Measurements from ENCODE around the gene SPSB4. TPM values are rescaled to one million over a fixed set of nuclear protein-coding genes. Genes with fewer than 3 reads are reported as not detected.

Gene SPSB4
- total RNA-seq, 1 donor from 2014 or later = 2.2 TPM

GRCh38 chr3:141057946-141058800, 7.0 kb downstream of the SPSB4 start:
- Histone ChIP-seq H3K79me2 (ENCODE audit: insufficient read depth, low read length) (no peaks in the 10 kb centered on the region), H3K4me2 (ENCODE audit: low read length) (no peak overlapping the region), H3K27me3 (ENCODE audit: insufficient read depth, low read length) (peaks cover 7% of the 10 kb centered on the region), H3K4me3 (ENCODE audit: insufficient read depth, low read depth, low read length) (no peak overlapping the region), H3K27ac (ENCODE audit: low read depth, low read length) (no peak overlapping the region), H3K36me3 (ENCODE audit: insufficient read depth, low read length) (no peaks in the 10 kb centered on the region), H3K9me3 (ENCODE audit: insufficient read depth, low read depth, low read length) (no peaks in the 10 kb centered on the region), H2AFZ (ENCODE audit: low read depth, low read length) (no peak overlapping the region), H3K4me1 (ENCODE audit: insufficient read depth, low read length) (no peaks in the 10 kb centered on the region), H4K20me1 (ENCODE audit: insufficient read depth, low read length) (no peaks in the 10 kb centered on the region), H3K9ac (ENCODE audit: low read length) (no peak overlapping the region)
- H3K4me3 Mint-ChIP-seq (ENCODE audit: unreplicated experiment) = no peak overlapping the region
- peaks cover 9% of the 10 kb centered on the region for H3K36me3 Mint-ChIP-seq (ENCODE audit: low read depth, unreplicated experiment)
- DNase-seq (ENCODE audit: low read depth) (no peak), FAIRE-seq (no peak)
- no peak for TF ChIP-seq EZH2 (IDR thresholded peaks at IDR 0.05; ENCODE audit: insufficient read depth, low read length)
- no peak for TF ChIP-seq CTCF (IDR thresholded peaks at IDR 0.05; ENCODE audit: insufficient read depth, low read depth, low read length)
- H3K27ac Mint-ChIP-seq (ENCODE audit: unreplicated experiment) = no peak overlapping the region
- peaks cover 40% of the 10 kb centered on the region for H3K27me3 Mint-ChIP-seq (ENCODE audit: low read depth, unreplicated experiment)
- H3K9me3 Mint-ChIP-seq (ENCODE audit: unreplicated experiment) = peaks cover 3% of the 10 kb centered on the region
- H3K4me1 Mint-ChIP-seq (ENCODE audit: low read depth, unreplicated experiment) = peaks cover 9% of the 10 kb centered on the region

DNA sequence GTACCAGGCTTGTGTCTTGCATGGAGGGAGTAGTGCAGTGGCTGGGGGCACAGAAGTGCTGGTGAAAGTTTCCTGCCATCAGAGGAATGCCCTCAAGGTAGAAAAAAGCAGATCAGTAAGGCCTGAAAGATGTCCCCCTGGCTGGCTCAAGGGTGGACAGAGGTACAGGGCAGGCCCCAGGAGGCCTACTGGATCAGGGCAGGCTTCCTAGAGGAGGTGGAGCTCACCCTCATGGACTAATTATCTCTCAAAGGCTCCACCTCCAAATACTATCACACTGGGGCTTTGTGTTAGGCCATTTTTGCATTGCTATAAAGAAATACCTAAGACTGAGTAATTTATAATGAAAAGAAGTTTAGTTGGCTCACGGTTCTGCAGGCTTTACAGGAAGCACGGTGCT, 7.8 kb downstream of the SPSB4 start:
- H3K9me3 Mint-ChIP-seq (ENCODE audit: unreplicated experiment) = peaks cover 3% of the 10 kb centered on the region
- no peak overlapping the region for H3K4me3 Mint-ChIP-seq (ENCODE audit: unreplicated experiment)
- no peak overlapping the region for H3K4me2 ChIP-seq (ENCODE audit: low read length)
- H3K27me3 ChIP-seq (ENCODE audit: insufficient read depth, low read length) = no peaks in the 10 kb centered on the region
- no peak overlapping the region for H3K27ac Mint-ChIP-seq (ENCODE audit: unreplicated experiment)
- peaks cover 9% of the 10 kb centered on the region for H3K4me1 Mint-ChIP-seq (ENCODE audit: low read depth, unreplicated experiment)
- no peaks in the 10 kb centered on the region for H4K20me1 ChIP-seq (ENCODE audit: insufficient read depth, low read length)
- peaks cover 36% of the 10 kb centered on the region for H3K27me3 Mint-ChIP-seq (ENCODE audit: low read depth, unreplicated experiment)
- no peak for DNase-seq (ENCODE audit: low read depth)
- H3K79me2 ChIP-seq (ENCODE audit: insufficient read depth, low read length) = no peaks in the 10 kb centered on the region
- H3K9me3 ChIP-seq (ENCODE audit: insufficient read depth, low read depth, low read length) = no peaks in the 10 kb centered on the region
- no peaks in the 10 kb centered on the region for H3K36me3 ChIP-seq (ENCODE audit: insufficient read depth, low read length)
- TF ChIP-seq CTCF (IDR thresholded peaks at IDR 0.05; ENCODE audit: insufficient read depth, low read depth, low read length) (no peak), EZH2 (IDR thresholded peaks at IDR 0.05; ENCODE audit: insufficient read depth, low read length) (no peak)
- H2AFZ ChIP-seq (ENCODE audit: low read depth, low read length) = no peak overlapping the region
- no peak overlapping the region for H3K4me3 ChIP-seq (ENCODE audit: insufficient read depth, low read depth, low read length)
- no peaks in the 10 kb centered on the region for H3K4me1 ChIP-seq (ENCODE audit: insufficient read depth, low read length)
- FAIRE-seq = no peak
- H3K27ac ChIP-seq (ENCODE audit: low read depth, low read length) = no peak overlapping the region
- peaks cover 9% of the 10 kb centered on the region for H3K36me3 Mint-ChIP-seq (ENCODE audit: low read depth, unreplicated experiment)
- no peak overlapping the region for H3K9ac ChIP-seq (ENCODE audit: low read length)

DNA sequence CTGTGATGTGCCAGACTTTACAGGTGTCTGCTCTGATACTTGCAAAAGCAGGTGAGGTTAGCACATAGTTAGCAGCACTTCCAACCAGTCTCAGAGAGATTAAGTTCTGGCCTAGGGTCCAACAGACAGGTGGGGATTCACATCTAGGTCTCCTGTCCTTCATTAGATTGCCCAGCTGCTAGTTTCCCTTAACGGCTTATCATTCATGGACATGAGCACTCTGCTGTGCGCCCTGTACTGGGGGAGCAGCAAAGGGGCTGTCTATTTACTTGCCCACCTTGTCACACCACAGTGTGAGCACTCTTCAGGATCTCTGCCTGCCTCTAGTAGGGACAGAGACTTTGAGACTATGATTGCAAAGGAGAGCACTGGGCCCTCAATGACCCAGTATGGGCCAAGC, 8.7 kb downstream of the SPSB4 start:
- Histone ChIP-seq H3K4me3 (ENCODE audit: insufficient read depth, low read depth, low read length) (no peak overlapping the region), H3K27me3 (ENCODE audit: insufficient read depth, low read length) (no peaks in the 10 kb centered on the region), H3K4me2 (ENCODE audit: low read length) (no peak overlapping the region), H4K20me1 (ENCODE audit: insufficient read depth, low read length) (no peaks in the 10 kb centered on the region), H3K27ac (ENCODE audit: low read depth, low read length) (no peak overlapping the region), H3K9ac (ENCODE audit: low read length) (no peak overlapping the region), H3K9me3 (ENCODE audit: insufficient read depth, low read depth, low read length) (no peaks in the 10 kb centered on the region), H3K36me3 (ENCODE audit: insufficient read depth, low read length) (no peaks in the 10 kb centered on the region), H2AFZ (ENCODE audit: low read depth, low read length) (no peak overlapping the region), H3K79me2 (ENCODE audit: insufficient read depth, low read length) (no peaks in the 10 kb centered on the region), H3K4me1 (ENCODE audit: insufficient read depth, low read length) (no peaks in the 10 kb centered on the region)
- no peak for DNase-seq (ENCODE audit: low read depth)
- peaks cover 11% of the 10 kb centered on the region for H3K4me1 Mint-ChIP-seq (ENCODE audit: low read depth, unreplicated experiment)
- H3K27me3 Mint-ChIP-seq (ENCODE audit: low read depth, unreplicated experiment) = peaks cover 38% of the 10 kb centered on the region
- peaks cover 3% of the 10 kb centered on the region for H3K9me3 Mint-ChIP-seq (ENCODE audit: unreplicated experiment)
- no peak for TF ChIP-seq CTCF (IDR thresholded peaks at IDR 0.05; ENCODE audit: insufficient read depth, low read depth, low read length)
- TF ChIP-seq EZH2 (IDR thresholded peaks at IDR 0.05; ENCODE audit: insufficient read depth, low read length) = no peak
- H3K4me3 Mint-ChIP-seq (ENCODE audit: unreplicated experiment) = no peak overlapping the region
- H3K36me3 Mint-ChIP-seq (ENCODE audit: low read depth, unreplicated experiment) = peaks cover 9% of the 10 kb centered on the region
- no peak overlapping the region for H3K27ac Mint-ChIP-seq (ENCODE audit: unreplicated experiment)
- FAIRE-seq = no peak
